Effector CD8-positive, alpha-beta T cell (primary cell): ENCODE data around the gene EVA1A.
"Not testable (repeated sequence)": the region's sequence is repeated elsewhere in the genome, so short reads cannot be mapped to it uniquely, and the experiment has no call there.

Experiments
- DNase-seq: peaks from one replicate; lab custom pipeline; 2025; lab: John Stamatoyannopoulos, UW

The EVA1A gene

DNA sequence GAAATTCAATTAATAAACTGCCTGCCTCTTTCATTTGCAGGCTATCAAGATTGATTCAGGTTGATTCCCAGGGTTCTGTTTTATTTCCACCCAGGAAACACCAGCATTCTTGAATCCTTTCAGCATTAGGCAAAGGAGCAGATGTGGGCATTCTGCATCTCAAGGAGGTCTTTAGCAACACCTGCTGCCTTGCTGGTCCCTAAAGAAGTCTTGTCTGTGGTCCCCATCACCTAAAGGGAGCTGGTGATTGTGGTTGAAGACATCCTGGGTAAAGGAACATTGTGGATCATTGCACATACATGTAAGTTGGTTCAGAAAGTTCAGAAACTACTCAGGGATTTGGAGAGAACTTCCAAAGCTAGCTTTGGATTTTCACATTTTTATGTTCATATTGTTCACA, 78.3 kb downstream of the EVA1A start:
- DNase-seq, result no peak

DNA sequence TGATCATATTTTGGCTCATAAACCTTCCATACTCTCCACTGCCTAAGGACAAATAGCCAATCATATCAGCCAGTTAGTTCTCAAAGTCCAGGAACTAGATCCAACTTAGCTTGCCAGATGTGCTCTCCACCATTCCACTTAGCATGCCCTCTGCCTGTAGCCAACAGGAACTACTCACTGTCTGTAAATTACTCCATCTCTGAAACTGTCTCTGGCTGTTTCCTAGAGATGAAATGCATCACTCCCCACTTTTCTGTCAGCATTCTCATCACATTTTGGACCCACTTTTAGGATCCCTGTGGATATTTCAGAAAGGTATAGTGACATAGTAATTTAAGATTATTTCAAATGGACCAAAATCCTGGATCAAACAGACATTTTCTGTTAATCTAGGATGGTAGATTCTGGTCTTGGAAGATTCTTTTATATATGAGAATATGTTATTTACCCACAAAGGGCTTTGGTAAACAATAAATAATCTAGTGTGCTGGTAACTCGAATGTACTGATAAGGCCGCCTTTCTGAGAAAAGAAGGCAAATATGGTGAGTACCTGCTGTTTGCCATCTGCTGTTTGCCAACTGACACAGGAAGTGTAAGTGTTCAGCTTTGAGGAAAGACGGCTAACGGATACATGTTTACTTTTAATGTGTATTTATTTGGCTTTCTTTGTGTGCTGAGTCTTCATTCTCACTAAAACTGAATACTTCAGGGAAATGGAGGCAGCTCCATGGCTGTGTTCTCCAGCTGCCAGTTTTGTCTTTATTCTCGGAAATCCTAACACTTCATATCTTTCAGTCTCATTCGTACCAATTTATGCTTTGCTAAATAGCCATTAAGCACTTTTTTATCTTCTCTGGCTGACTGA, 79.5 kb downstream of the EVA1A start:
- no peak for DNase-seq

DNA sequence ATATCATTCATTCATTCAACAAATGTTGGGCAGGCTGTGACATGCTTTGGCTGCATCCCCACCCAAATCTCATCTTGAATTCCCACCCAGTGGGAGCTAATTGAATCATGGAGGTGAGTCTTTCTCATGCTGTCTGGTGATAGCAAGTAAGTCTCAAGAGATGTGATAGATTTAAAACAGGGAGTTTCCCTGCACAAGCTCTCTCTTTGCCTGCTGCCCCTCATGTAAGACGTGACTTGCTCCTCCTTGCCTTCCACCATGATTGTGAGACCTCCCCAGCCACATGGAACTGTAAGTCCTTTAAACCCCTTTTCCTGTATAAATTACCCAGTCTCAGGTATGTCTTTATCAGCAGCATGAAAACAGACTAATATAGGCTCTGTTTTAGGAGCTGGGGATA, 83.0 kb downstream of the EVA1A start:
- DNase-seq, result not testable (repeated sequence)

DNA sequence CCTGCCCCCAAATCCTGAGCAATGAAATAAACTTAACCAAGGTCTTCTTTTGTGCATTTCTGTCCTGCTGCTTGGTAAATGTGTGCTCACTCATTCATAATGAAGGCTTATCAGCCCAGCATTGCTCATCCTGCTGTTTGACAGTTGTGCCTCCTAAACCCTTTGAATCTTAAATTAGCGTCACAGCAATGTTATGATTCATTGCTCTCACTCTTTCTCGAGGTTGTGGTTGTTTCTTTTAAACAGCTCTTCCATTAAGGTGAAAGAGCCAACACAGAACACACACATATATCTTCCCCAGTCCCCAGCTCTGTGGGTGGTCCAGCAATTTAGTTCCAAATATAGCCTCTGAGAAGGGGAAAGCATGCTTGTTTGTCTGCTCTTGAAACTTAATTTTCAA, 84.0 kb downstream of the EVA1A start:
- DNase-seq, result no peak

DNA sequence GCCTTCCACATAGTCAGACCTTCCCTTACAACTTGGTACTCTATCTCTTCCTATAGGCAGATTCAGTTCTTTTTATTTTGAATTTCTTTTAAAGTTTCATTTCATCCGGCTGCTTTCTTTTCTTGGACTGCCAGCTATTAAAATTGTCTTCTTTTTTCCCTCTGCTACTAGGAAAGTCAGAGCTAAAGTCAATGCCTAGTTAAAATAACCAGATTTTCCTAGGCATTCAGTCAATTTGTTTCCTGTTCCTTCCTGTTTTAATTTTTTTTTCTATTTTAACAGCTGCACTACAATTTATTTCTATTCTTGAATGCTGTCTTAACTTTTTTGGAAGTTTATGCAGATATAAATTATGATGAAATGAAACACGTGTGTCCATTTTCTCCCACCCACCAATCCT, 84.8 kb downstream of the EVA1A start:
- DNase-seq, result no peak

DNA sequence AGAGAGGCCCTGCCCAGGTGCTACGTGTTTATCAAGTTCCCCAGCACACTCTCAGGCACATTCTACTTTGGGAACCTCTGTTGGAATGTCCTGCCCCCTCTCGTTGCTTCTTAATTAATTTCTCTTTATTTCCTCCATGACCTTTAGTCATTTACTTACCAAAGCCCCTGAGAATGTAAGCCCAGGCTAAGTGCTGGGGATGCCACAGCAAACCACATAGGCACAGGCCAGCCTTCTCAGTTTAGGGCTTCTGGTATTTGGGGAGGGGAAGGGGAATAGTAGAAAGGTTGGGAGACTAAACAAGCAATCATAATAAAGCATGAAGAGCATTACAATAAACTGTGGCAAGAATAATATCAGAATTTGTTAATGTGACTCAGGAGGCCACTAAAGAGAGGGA, 85.7 kb downstream of the EVA1A start:
- no peak for DNase-seq

DNA sequence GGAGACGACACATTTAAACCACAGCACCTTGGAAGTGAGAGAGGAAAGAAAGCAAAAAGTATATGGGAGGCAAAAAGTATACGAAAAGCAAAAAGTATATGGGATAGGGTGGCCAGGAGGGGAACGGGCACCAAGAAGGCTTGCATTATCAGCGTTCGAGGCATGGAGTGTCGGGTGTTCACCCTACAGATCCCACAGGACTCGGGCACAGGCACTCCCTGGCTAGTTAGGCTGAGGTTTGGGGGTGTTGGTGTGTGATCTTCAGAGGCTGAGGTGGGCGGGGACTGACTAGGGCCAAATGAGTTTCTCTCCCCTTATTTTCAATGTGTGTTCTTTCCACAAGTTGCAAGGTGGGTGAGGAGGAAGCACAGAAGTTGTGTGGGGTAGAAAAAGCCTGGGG, 86.6 kb downstream of the EVA1A start:
- DNase-seq, result no peak

DNA sequence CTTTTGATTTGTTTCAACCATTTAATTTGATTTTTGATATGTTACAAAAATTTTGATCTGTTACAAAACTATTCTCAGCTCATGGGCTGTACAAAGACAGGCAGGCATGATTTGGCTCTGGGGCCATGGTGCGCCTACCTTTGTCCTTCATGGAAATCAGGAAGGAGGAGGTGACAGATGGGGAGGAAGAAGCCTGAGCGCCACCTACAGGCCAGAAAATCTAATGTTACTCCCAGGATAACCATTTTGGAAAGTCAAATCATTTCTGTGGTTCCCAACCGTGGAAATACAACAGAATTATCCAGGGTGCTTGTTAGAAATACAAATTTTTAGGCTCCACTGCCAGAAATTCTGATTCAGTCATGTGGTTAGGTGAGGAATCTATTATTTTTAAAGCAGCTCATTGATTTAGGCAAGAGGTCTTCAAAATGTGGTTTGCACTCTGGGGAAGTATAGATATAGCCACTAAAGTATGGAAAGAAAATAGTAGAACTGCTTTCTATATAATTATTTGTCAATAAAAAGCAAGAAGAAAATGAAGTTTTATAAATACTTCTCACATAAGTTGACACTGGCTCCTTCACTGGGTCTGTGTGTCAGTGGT, 93.9 kb downstream of the EVA1A start:
- no peak for DNase-seq

DNA sequence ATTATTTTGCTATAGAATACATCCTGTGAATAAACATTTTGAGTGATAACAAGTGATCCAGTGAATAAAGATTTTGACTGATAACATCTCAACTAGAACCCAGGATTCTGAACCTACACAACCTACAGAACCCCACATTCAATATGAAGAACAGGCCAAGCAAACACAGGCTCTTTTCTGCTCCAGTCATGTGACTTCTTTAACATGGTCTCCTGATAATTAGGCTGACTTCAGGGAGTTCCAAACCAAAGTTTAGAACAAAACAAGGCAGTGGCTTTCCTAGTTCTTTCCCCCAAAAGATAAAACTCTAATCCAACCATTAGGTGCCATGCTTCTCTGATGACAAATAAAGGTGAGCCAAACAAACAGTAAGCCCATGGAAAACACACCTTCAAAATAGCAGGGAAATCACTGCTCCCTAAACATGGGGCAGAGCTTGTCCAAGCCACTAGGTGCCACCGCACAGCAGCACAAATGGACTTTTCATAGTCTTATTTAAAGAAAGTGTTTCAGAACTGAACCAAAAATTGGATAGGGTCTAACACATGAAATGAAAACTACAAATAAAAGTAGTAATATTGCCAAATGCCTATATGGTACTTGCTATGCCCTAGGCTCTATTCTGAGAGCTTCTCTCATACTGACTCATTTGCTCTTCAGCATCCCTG, 95.3 kb downstream of the EVA1A start:
- no peak for DNase-seq

DNA sequence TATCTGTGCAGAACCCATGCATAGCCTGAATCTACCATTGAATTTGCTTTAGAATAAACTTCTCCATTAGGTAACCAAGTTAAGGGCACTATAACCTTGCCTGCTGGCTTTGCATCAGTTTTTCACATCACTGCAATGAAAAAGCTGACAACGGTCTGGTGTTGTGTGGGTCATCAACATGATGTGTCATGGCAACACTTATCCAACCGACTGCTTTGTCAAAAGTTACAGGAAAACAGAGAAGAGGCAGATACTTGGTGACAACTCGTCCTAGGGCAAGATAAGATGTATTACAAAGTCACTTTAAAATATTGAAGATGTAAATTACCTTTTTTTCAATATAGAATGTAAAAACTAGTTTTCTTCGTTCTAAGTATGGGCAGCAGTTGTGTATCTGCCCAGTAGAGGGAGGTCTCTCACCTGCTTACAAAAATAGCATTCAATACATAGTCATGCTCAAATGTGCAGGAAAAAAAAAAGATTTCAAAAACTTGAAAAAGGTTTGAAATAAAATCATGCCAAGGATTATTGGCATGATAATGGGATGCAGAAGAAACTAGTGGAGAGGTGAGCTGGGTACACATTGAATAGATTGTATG, 96.3 kb downstream of the EVA1A start:
- no peak for DNase-seq

DNA sequence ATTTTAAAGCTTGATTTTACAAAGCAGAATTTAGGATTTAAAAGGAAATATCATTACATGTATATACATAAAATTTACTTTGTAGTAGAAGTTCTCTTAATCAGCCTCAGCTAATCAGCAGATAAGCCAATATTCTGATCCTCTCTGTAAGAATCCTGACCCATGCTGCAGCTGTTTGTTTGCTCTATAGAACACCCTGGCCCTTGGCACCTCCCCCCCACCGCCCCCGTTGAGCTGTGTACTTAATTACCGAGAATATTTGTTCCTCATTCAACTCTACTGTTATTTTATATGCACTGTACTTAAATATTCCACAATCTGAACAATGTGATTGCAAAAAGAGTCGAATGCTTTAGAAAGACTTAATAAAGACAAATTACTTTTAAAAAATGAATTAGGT, 98.0 kb downstream of the EVA1A start:
- DNase-seq, result no peak

DNA sequence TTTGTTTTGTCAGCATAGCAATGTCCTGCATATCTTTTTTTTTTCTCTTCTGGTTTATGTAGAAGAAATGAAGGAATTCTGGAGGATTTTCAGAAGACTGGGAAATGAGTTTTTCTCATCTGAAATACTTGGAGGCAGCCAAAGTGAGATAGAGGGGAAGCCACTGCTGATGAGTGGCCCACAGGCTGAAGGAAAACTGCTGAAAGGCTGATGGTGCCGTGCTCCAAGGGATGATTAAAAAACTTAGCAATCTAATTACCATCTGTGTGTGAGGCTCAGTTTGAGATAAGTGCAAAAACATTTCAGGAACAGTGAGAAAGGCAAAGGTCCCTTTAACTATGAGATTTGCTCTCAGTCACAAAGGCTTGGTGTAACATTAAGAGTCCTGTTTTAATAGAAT, 98.5 kb downstream of the EVA1A start:
- no peak for DNase-seq

DNA sequence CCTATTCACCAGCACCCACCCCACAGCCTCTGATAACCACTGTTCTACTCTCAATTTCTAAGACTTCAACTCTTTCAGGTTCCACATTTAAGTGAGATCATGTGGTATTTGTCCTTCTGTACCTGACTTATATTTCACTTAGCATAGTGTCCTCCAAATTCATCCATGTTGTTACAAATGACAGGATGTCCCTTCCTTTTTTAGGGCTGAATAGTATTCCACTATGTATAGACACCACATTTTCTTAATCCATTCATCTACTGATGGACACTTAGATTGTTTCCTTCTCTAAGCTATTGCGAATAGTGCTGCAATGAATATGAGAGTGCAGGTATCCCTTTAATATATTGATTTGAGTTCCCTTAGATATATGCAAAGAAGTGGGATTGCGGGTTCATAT, 100.1 kb downstream of the EVA1A start:
- DNase-seq, result no peak

DNA sequence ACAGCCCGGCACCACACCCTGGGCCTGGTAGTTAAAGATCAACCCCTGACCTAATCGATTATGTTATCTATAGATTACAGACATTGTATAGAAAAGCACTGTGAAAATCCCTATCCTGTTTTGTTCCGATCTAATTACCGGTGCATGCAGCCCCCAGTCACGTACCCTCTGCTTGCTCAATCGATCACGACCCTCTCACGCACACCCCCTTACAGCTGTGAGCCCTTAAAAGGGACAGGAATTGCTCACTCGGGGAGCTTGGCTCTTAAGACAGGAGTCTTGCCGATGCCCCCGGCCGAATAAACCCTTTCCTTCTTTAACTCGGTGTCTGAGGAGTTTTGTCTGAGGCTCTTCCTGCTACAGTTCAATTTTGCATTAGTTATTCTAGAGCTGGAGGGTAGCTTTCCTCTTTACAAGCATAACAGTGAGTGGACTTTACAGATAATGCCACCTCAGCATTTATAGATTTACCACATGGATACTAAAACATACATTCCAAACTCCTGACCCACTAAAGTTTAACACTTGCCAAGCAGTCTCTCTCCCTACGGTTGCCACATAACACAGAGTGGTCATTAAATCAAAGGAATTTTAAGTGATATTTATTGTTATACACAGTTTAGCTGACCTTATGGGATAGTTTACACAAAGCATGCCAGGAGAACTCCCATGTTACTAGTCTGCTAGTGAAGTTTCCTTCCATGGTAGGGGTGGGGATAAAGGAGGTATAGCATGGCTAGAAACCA, 101.0 kb downstream of the EVA1A start:
- DNase-seq, result no peak

DNA sequence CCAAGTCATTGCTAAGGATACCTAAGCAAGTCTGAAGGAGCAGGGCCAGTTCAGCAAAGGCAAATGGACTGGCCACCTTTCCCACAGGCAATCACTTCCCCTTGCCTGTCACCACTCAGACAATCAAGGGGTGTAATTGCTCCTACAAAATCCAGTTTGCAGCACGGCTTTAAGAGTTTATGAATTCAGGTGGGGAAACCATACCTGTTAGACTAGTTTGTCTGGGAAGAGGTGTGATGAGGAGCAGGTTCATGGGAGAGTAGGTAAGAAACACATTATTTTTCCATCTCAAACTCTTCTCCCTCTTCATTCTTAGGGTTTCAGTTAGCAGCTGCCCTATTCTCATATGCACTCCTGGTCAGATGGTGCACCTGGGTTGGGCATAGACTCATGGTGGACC, 102.5 kb downstream of the EVA1A start:
- DNase-seq, result no peak

DNA sequence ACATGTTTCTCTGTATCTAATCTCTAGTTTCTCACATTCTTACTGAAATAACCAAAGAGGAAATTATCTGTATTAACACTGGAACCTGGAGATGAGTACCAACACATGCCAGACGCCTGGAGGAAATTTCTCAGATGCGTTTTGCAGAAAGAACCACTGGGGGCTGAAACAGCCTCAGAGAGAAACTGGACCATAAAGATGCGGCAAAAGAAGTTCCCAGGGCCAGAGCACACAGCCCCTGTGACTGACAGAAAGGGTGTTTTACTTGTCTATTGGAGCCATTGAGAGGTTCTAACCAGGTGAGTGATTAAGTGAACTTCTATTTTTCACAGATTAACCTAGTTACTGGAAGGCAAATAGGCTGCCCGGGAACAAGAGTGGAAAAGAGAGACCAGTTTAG, 103.9 kb downstream of the EVA1A start:
- DNase-seq, result no peak

DNA sequence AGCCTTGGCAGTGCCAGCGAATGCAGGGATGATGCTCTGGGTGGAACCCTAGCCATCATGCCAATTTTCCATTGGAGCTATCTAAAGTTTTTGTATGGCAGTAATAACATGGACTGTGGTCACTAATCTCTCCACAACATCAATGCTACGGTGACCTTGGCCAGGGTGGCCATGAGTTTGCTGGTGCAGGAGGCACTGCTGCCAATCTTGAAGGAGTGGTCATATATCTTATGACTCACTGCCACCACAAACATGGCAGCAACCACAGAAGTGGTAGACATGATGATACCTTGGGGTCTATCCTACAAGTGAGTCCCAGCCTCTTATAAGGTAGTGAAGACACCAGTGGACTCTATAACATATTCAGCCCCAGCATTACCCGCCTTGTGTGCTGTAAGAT, 104.6 kb downstream of the EVA1A start:
- no peak for DNase-seq

DNA sequence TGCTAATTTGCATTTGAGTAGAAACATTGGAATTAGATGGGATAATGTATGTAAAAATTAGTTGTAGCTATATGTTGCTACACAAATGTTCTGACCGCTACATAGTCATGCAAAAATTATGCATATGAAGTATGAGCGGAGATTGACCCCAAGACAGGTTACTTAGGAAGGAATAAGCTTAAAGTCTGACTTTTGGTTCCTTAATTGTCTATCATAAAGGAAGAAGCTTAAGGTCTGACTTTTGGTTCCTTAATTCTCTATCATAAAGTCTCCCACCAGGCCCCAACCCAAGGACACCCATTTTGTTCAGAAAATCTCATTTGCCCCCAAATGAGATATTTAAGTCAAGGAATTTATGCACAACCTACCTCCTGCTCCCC, 106.5 kb downstream of the EVA1A start:
- DNase-seq, result no peak

DNA sequence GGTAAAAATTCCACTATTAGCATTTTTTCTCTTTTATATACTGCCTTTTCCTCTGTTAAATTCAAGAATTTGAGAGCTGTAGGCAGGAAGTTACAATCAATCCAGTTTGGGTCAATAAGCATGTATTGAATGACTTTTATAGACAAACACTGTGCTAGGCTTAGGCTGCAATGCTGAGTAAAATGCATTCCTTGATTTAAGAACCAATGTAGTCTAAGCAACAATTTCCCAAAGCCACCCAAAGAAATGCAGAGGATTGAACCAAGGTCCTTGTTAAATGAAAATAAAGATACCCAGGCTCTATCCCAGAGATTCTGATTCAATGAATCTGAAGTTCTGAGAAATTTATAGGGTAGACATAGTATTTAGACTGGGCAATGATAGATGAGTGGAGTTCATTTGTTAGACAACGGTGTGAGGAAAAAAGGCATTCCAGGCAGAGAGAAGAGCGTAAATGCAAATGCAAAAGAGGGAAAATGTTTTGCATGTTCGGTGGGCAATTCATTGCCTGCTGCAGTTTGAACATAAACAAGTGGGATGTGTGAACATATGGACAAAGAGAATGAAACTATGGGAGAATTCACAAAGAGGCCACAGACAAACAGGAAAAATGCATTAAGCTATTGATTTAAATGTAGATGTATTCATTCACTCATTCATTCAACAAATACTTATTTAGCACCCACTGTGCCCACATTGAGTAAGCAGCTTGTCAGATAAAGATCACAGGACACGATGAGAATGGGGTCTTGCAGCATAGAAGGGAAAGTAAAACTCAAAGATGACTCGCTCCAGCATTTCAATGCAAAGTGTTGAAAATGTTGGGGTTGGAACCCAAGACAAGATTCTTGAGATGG, 107.1 kb downstream of the EVA1A start:
- no peak for DNase-seq

DNA sequence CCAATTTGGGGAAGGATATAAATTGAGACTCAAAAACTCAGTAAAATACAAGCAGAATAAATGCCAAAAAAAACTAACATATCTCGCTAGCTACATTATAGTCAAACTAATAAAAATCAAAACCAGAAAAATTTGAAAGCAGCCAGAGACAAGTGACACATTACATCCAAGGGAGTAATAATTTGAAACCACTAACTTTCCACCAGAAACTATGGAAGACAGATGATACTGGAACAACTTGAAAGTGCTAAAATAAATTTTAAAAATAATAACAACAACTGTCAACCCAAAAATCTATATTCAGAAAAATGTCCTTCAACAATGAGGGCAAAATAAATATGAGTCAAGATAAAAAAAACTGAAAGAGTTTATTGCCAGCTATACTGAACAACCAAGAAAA, 110.7 kb downstream of the EVA1A start:
- no peak for DNase-seq

DNA sequence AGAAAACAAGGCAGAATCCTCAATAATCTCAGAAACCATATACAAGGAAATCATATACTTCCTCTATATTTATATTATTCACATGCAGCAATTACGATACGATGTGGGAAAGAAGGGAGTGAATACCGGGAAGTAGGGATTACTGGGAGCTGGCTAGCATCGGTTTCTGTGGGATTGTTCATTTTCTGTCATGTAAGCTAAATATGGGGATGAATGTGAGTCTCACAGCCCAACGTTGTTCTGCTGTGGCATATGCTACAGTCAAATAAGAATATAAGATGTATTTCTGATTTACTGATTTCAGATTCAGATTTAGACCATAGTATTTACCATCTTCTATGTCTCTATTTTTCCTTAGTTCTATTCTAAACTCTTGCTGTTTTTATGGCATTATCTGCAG, 113.6 kb downstream of the EVA1A start:
- DNase-seq, result no peak
